ENCODE measurements around the gene TMEM163. TPM values are rescaled to one million over a fixed set of nuclear protein-coding genes. Genes with fewer than 3 reads are reported as not detected.
"Not testable (repeated sequence)": the region's sequence is repeated elsewhere in the genome, so short reads cannot be mapped to it uniquely, and the experiment has no call there.

The TMEM163 gene
- polyA plus RNA-seq, 1 experiment = not detected

- no peak overlapping the region for H3K27ac ChIP-seq (ENCODE audit: low read depth, low read length)
- no peak for DNase-seq (ENCODE audit: low read depth, low spot score)
- ChIA-PET CTCF (no interaction called here), POLR2A (no interaction called here)
- no peaks in the 10 kb centered on the region for H3K9me3 ChIP-seq (ENCODE audit: control insufficient read depth, insufficient read depth, low read length)
- no peak overlapping the region for H3K4me3 ChIP-seq (ENCODE audit: low read depth, low read length)
- no peak for TF ChIP-seq CTCF (IDR thresholded peaks at IDR 0.05; ENCODE audit: low read depth, low read length)
- no peaks in the 10 kb centered on the region for H3K27me3 ChIP-seq (ENCODE audit: control insufficient read depth, insufficient read depth, low read length)
Observed at GRCh38 chr2:134590679-134591078, 128.1 kb downstream of the TMEM163 start.

- H3K4me3 ChIP-seq (ENCODE audit: low read depth, low read length); POLR2A ChIA-PET; H3K27ac ChIP-seq (ENCODE audit: low read depth, low read length); DNase-seq (ENCODE audit: low read depth, low spot score); H3K9me3 ChIP-seq (ENCODE audit: control insufficient read depth, insufficient read depth, low read length); H3K27me3 ChIP-seq (ENCODE audit: control insufficient read depth, insufficient read depth, low read length); CTCF ChIA-PET: not testable (repeated sequence)
Observed at GRCh38 chr2:134589171-134590083, 129.4 kb downstream of the TMEM163 start.

- ChIA-PET CTCF (no interaction called here), POLR2A (no interaction called here)
- no peak for DNase-seq (ENCODE audit: low read depth, low spot score)
- TF ChIP-seq CTCF (IDR thresholded peaks at IDR 0.05; ENCODE audit: low read depth, low read length) = no peak
- Histone ChIP-seq H3K4me3 (ENCODE audit: low read depth, low read length) (no peak overlapping the region), H3K9me3 (ENCODE audit: control insufficient read depth, insufficient read depth, low read length) (no peaks in the 10 kb centered on the region), H3K27me3 (ENCODE audit: control insufficient read depth, insufficient read depth, low read length) (peaks cover 2% of the 10 kb centered on the region), H3K27ac (ENCODE audit: low read depth, low read length) (no peak overlapping the region)
Observed at GRCh38 chr2:134588556-134588955, 130.2 kb downstream of the TMEM163 start.

- Histone ChIP-seq H3K27ac (ENCODE audit: low read depth, low read length) (no peak overlapping the region), H3K9me3 (ENCODE audit: control insufficient read depth, insufficient read depth, low read length) (no peaks in the 10 kb centered on the region), H3K27me3 (ENCODE audit: control insufficient read depth, insufficient read depth, low read length) (peaks cover 2% of the 10 kb centered on the region), H3K4me3 (ENCODE audit: low read depth, low read length) (no peak overlapping the region)
- TF ChIP-seq CTCF (IDR thresholded peaks at IDR 0.05; ENCODE audit: low read depth, low read length) = no peak
- ChIA-PET CTCF (no interaction called here), POLR2A (no interaction called here)
- no peak for DNase-seq (ENCODE audit: low read depth, low spot score)
Observed at GRCh38 chr2:134586326-134586965, 132.4 kb downstream of the TMEM163 start.

- Histone ChIP-seq H3K27ac (ENCODE audit: low read depth, low read length) (no peak overlapping the region), H3K9me3 (ENCODE audit: control insufficient read depth, insufficient read depth, low read length) (no peaks in the 10 kb centered on the region), H3K27me3 (ENCODE audit: control insufficient read depth, insufficient read depth, low read length) (peaks cover 2% of the 10 kb centered on the region), H3K4me3 (ENCODE audit: low read depth, low read length) (no peak overlapping the region)
- POLR2A ChIA-PET = no interaction called here
- CTCF ChIA-PET = no interaction called here
- no peak for DNase-seq (ENCODE audit: low read depth, low spot score)
- no peak for TF ChIP-seq CTCF (IDR thresholded peaks at IDR 0.05; ENCODE audit: low read depth, low read length)
Observed at GRCh38 chr2:134583997-134584520, 134.7 kb downstream of the TMEM163 start.
